PC-3 (cell line): ENCODE data around the gene RABGAP1. TPM values are rescaled to one million over a fixed set of nuclear protein-coding genes. Genes with fewer than 3 reads are reported as not detected.

Source experiments
- ATAC-seq: fragments of 200-7000 bp; cut with Tn5 transposase; 2 replicates; pipeline ENCODE4 v1.9.1; 2020; ENCODE audit warnings: mild to moderate bottlenecking, moderate library complexity
- BruUV-seq: library from RNA; stranded (reverse); fragments of 400-500 nt; replicated peaks from 2 replicates; lab custom pipeline; 2021; lab: Mats Ljungman, UMichigan
- CTCF ChIA-PET: fragments of 300-600 bp; sonication (Branson Sonifier 250); formaldehyde crosslinking; loops from one replicate; lab custom pipeline; 2022; ENCODE audit warnings: antibody characterized with exemption; lab: Charles Lee
- POLR2A ChIA-PET: fragments of 300-600 bp; sonication (Branson Sonifier 250); formaldehyde crosslinking; loops from one replicate; lab custom pipeline; 2022; ENCODE audit warnings: antibody characterized with exemption; ENCODE audit not compliant: unreplicated experiment; lab: Charles Lee
- DNase-seq: peaks from one replicate; pipeline ENCODE4 v3.0.0-alpha.2; 2015
- H2AFZ ChIP-seq: fragments of 300-600 bp; sonication (generic); 2 replicates; pipeline ENCODE4 v1.6.0; 2016; ENCODE audit warnings: antibody characterized with exemption, low read length
- H3F3A ChIP-seq: fragments of 300-600 bp; sonication (generic); one replicate; pipeline ENCODE4 v1.6.0; 2017; ENCODE audit warnings: antibody characterized with exemption, low read length, control low read depth, mild to moderate bottlenecking; ENCODE audit not compliant: unreplicated experiment
- H3K27ac ChIP-seq: fragments of 300-600 bp; sonication (generic); 2 replicates; pipeline ENCODE4 v1.5.1; 2016; ENCODE audit warnings: mild to moderate bottlenecking, low read length
- H3K27me3 ChIP-seq: fragments of 300-600 bp; sonication (generic); 2 replicates; pipeline ENCODE4 v1.6.1; 2016; ENCODE audit warnings: low read length, mixed read lengths
- H3K36me3 ChIP-seq: fragments of 300-600 bp; sonication (generic); 2 replicates; pipeline ENCODE4 v1.6.1; 2016; ENCODE audit warnings: low read depth, mixed run types, low read length, mixed read lengths
- H3K4me1 ChIP-seq: fragments of 300-600 bp; sonication (generic); 2 replicates; pipeline ENCODE4 v1.5.1; 2016; ENCODE audit warnings: low read length; ENCODE audit not compliant: insufficient read depth
- H3K4me2 ChIP-seq: fragments of 300-600 bp; sonication (generic); 2 replicates; pipeline ENCODE4 v1.6.0; 2016; ENCODE audit warnings: low read length
- H3K4me3 ChIP-seq: fragments of 300-600 bp; sonication (generic); 2 replicates; pipeline ENCODE4 v1.5.1; 2016; ENCODE audit warnings: mild to moderate bottlenecking, low read length, mixed read lengths
- H3K79me2 ChIP-seq: fragments of 300-600 bp; sonication (generic); 2 replicates; pipeline ENCODE4 v1.6.1; 2017; ENCODE audit warnings: low read length, mixed read lengths
- H3K9ac ChIP-seq: fragments of 300-600 bp; sonication (generic); 2 replicates; pipeline ENCODE4 v1.6.0; 2016; ENCODE audit warnings: mild to moderate bottlenecking, low read length
- H3K9me2 ChIP-seq: fragments of 300-600 bp; sonication (generic); replicated peaks from 2 replicates; pipeline ENCODE4 v1.6.1; 2016; ENCODE audit warnings: mixed run types, low read length, mixed read lengths
- H3K9me3 ChIP-seq: fragments of 300-600 bp; sonication (generic); 2 replicates; pipeline ENCODE4 v1.6.1; 2016; ENCODE audit warnings: low read length, mixed read lengths
- H4K20me1 ChIP-seq: fragments of 300-600 bp; sonication (generic); 2 replicates; pipeline ENCODE4 v1.6.1; 2016; ENCODE audit warnings: low read length, mixed read lengths
- EZH2 ChIP-seq: fragments of 300-600 bp; sonication (generic); IDR thresholded peaks from one replicate; pipeline ENCODE4 v1.6.1; 2017; ENCODE audit warnings: antibody characterized with exemption, mild to moderate bottlenecking, low read length; ENCODE audit not compliant: unreplicated experiment
- EZH2phosphoT487 ChIP-seq: fragments of 300-600 bp; sonication (generic); IDR thresholded peaks from 2 replicates; pipeline ENCODE4 v1.6.1; 2018; ENCODE audit warnings: mild to moderate bottlenecking, antibody characterized with exemption, low read length, borderline replicate concordance
- intact Hi-C: fragments of 100-400 bp; cut with micrococcal nuclease; formaldehyde crosslinking; loops from 2 replicates; pipeline ENCODE4 v1.9.0; 2023
- total RNA-seq: library from RNA; depleted of rRNA; stranded (reverse); fragments of >200 nt; gene quantifications from 2 replicates; pipeline ENCODE4 v1.2.3, GENCODE V29; 2014
- TF ChIP-seq, protein P1 (sequence below): fragments of 300-600 bp; sonication (generic); conservative IDR thresholded peaks from 2 replicates; pipeline ENCODE4 v1.5.1; 2017; ENCODE audit warnings: antibody characterized with exemption, low read depth, mild to moderate bottlenecking, low read length

Gene RABGAP1
- total RNA-seq, 1 experiment from 2014 or later: 16.5 TPM

DNA sequence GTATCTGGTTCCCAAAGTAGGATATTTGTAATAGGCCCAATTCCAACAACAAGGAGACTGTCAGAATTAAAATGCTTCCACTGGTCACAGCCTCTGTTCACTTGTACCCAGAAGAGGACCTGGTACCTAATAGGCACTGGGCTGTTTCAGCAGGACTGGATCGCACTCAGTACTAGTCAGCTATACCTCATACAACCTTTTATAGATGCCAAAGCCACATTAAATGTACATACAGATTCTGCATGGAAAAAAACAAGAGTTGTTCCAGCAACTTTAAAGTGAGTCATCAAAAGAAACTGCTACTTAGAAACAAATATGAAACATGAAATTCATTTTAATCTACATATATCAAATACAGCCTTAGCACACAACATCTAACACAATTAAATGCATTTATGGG is 180.1 kb downstream of the RABGAP1 start:
- POLR2A ChIA-PET: no interaction called here
- TF ChIP-seq EZH2 (no peak), EZH2phosphoT487 (no peak)
- TF ChIP-seq, protein P1, sequence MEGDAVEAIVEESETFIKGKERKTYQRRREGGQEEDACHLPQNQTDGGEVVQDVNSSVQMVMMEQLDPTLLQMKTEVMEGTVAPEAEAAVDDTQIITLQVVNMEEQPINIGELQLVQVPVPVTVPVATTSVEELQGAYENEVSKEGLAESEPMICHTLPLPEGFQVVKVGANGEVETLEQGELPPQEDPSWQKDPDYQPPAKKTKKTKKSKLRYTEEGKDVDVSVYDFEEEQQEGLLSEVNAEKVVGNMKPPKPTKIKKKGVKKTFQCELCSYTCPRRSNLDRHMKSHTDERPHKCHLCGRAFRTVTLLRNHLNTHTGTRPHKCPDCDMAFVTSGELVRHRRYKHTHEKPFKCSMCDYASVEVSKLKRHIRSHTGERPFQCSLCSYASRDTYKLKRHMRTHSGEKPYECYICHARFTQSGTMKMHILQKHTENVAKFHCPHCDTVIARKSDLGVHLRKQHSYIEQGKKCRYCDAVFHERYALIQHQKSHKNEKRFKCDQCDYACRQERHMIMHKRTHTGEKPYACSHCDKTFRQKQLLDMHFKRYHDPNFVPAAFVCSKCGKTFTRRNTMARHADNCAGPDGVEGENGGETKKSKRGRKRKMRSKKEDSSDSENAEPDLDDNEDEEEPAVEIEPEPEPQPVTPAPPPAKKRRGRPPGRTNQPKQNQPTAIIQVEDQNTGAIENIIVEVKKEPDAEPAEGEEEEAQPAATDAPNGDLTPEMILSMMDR: no peak
- ATAC-seq (peak; percentile 79), DNase-seq (no peak)
- H3K9me3 ChIP-seq: no peaks in the 10 kb centered on the region
- no peaks in the 10 kb centered on the region for H3K36me3 ChIP-seq
- BruUV-seq: no TSS peak
- no peaks in the 10 kb centered on the region for H3K9me2 ChIP-seq
- no peak overlapping the region for H2AFZ ChIP-seq
- H3K9ac ChIP-seq: no peak overlapping the region
- no peak overlapping the region for H3K4me3 ChIP-seq
- H3K4me2 ChIP-seq: no peak overlapping the region
- no peaks in the 10 kb centered on the region for H3K79me2 ChIP-seq
- H3K4me1 ChIP-seq: no peaks in the 10 kb centered on the region
- no peaks in the 10 kb centered on the region for H4K20me1 ChIP-seq
- CTCF ChIA-PET: interaction anchor here (0.7 kb wide), 1 partner anchor 301 kb away, joined by 3 read pairs; no protein-coding TSS in a partner anchor
- H3K27me3 ChIP-seq: no peaks in the 10 kb centered on the region
- H3K27ac ChIP-seq: no peak overlapping the region
- H3F3A ChIP-seq: no peaks in the 10 kb centered on the region
- intact Hi-C loops: loop anchor here (10.0 kb wide), 1 partner anchor 104 kb away; no protein-coding TSS in a partner anchor

DNA sequence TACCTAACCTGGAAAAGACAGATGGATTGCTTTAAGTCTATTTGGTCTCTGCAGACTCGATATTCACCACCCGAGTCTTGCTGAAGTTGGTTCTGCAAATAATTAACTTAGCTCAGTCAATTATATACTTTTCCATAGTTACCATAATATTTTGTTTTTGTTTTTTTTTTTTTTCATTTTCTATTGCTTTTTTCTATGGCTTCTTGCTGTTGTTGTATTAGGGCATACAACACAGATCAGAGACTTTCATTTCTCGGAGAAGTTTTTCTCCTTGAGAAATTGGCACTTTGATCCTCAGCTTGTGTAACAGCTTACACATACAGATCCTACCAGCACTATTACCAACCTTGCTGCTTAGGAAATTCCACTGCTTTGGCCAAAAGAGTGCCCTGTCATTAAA is 180.6 kb downstream of the RABGAP1 start:
- H3F3A ChIP-seq: no peaks in the 10 kb centered on the region
- intact Hi-C loops: loop anchor here (10.0 kb wide), 1 partner anchor 103 kb away; no protein-coding TSS in a partner anchor
- H3K4me3 ChIP-seq: no peak overlapping the region
- ChIA-PET CTCF (interaction anchor here (0.7 kb wide), 1 partner anchor 302 kb away, joined by 3 read pairs; no protein-coding TSS in a partner anchor), POLR2A (no interaction called here)
- ATAC-seq (no peak), DNase-seq (no peak)
- no peaks in the 10 kb centered on the region for H3K4me1 ChIP-seq
- H3K4me2 ChIP-seq: no peak overlapping the region
- BruUV-seq: no TSS peak
- TF ChIP-seq, protein P1: no peak
- TF ChIP-seq EZH2 (no peak), EZH2phosphoT487 (no peak)
- H3K9ac ChIP-seq: no peak overlapping the region
- H4K20me1 ChIP-seq: no peaks in the 10 kb centered on the region
- no peaks in the 10 kb centered on the region for H3K9me2 ChIP-seq
- H3K27ac ChIP-seq: no peak overlapping the region
- H3K79me2 ChIP-seq: no peaks in the 10 kb centered on the region
- no peaks in the 10 kb centered on the region for H3K9me3 ChIP-seq
- H3K27me3 ChIP-seq: no peaks in the 10 kb centered on the region
- H3K36me3 ChIP-seq: no peaks in the 10 kb centered on the region
- no peak overlapping the region for H2AFZ ChIP-seq

DNA sequence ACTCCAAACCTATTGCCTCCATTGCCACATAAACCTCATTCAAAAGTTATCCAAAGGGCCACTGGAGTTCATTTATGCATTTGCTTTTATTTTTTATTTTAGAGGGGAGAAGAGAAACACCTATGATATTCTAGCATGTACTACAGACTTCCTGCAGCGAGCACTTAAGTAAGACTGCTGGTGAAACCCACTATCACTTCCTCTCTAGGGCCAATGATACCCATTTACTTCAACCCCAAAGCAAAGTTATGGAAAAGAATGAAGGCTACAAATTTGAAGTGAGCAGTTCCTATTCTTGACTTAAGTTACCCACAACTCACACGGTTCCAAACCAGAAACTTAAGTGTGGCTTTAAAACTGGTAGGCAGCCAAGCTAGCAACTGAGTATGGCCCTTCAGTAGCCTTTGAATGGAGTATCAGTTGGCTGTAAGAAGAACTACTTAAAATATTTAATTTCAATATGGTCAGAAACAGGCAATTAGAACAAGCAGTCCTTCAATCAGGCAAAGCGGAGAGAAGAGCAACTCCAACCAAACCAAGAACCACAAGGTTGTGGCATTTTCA is 186.8 kb downstream of the RABGAP1 start:
- ATAC-seq: no peak
- Histone ChIP-seq H3K9ac (no peak overlapping the region), H3K4me3 (no peak overlapping the region), H3F3A (no peaks in the 10 kb centered on the region), H4K20me1 (no peaks in the 10 kb centered on the region), H3K27ac (no peak overlapping the region), H3K36me3 (no peaks in the 10 kb centered on the region), H3K79me2 (no peaks in the 10 kb centered on the region), H3K9me2 (no peaks in the 10 kb centered on the region), H3K9me3 (no peaks in the 10 kb centered on the region), H3K27me3 (no peaks in the 10 kb centered on the region), H3K4me2 (no peak overlapping the region), H3K4me1 (no peaks in the 10 kb centered on the region), H2AFZ (no peak overlapping the region)
- no TSS peak for BruUV-seq
- intact Hi-C loops: loop anchor here (10.0 kb wide), 1 partner anchor 97 kb away; no protein-coding TSS in a partner anchor
- CTCF ChIA-PET: no interaction called here
- TF ChIP-seq EZH2phosphoT487 (no peak), EZH2 (no peak)
- TF ChIP-seq, protein P1: no peak
- DNase-seq: no peak
- POLR2A ChIA-PET: no interaction called here
